Panc1 (cell line): Measurements from ENCODE around the gene TLX1.

ENCODE experiments used
- POLR2AphosphoS5 ChIP-seq: IDR thresholded peaks from 2 replicates; pipeline ENCODE4 v1.6.1; 2012; ENCODE audit warnings: mild to moderate bottlenecking, low read depth, low read length, moderate library complexity
- SIN3A ChIP-seq: IDR thresholded peaks from 2 replicates; pipeline ENCODE4 v1.6.1; 2012; ENCODE audit warnings: low read depth, mild to moderate bottlenecking, low read length, moderate library complexity, borderline replicate concordance; ENCODE audit not compliant: insufficient read depth
- TCF7L2 ChIP-seq: IDR thresholded peaks from 2 replicates; pipeline ENCODE4 v1.6.1; 2011; ENCODE audit warnings: mild to moderate bottlenecking, low read depth, low read length, inconsistent platforms
- TF ChIP-seq, protein P1 (sequence below): fragments of 450-650 bp; IDR thresholded peaks from 2 replicates; pipeline ENCODE4 v1.5.1; 2017; ENCODE audit warnings: mild to moderate bottlenecking
- TF ChIP-seq, protein P2 (sequence below), 2 experiments: IDR thresholded peaks; 2 replicates each; pipeline ENCODE4 v1.6.1; 2011 to 2012; ENCODE audit warnings: low read depth in 2 of 2, control low read depth in 1 of 2, low read length in 1 of 2, mild to moderate bottlenecking in 1 of 2, moderate library complexity in 1 of 2; ENCODE audit not compliant: insufficient read depth in 1 of 2

DNA sequence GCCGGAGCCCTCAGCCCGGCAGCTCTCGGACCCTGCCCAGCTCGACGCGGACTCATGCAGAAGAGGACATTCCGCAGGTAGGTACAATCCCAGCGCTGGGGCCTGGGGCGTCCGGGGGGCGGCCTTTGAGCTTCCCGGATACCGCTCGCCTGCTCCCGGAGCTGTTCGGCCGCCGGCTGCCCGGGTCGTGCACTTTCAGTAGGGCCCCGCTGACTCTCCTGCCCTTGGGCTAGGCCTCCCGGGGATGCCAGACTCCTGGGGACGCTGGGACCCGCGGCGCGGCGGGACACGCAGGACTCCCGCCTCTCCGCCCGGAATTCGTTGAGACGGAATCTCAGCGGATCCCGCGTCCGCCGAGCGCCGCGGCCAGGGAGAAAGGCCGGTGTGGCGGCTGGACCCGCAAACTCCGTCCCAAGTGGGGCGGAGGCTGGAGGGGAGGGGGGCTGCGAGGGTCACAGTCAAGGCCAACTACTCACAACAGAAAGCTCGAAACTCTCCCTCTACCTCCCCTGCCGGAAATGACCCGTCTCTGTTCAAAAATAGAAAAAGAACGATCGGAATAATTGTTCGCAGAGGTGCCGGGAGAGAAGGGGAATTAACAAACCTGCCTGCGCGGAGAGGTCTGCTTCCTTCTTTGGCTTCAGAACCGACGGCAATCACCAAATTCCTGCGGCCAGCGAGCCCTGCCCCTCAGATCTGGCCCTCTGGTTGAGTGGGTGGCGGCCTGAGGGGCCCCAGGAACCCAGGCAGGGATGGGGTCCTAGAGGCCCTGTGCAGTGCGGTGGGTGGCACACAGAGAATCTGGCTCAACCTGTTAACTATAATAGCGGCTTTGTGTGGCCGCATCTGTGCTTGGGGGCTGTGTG, 9.2 kb downstream of the TLX1 start:
- TF ChIP-seq, protein P1, sequence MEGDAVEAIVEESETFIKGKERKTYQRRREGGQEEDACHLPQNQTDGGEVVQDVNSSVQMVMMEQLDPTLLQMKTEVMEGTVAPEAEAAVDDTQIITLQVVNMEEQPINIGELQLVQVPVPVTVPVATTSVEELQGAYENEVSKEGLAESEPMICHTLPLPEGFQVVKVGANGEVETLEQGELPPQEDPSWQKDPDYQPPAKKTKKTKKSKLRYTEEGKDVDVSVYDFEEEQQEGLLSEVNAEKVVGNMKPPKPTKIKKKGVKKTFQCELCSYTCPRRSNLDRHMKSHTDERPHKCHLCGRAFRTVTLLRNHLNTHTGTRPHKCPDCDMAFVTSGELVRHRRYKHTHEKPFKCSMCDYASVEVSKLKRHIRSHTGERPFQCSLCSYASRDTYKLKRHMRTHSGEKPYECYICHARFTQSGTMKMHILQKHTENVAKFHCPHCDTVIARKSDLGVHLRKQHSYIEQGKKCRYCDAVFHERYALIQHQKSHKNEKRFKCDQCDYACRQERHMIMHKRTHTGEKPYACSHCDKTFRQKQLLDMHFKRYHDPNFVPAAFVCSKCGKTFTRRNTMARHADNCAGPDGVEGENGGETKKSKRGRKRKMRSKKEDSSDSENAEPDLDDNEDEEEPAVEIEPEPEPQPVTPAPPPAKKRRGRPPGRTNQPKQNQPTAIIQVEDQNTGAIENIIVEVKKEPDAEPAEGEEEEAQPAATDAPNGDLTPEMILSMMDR, result no peak
- TF ChIP-seq POLR2AphosphoS5 (no peak), TCF7L2 (no peak), SIN3A (no peak)
- TF ChIP-seq, protein P2, sequence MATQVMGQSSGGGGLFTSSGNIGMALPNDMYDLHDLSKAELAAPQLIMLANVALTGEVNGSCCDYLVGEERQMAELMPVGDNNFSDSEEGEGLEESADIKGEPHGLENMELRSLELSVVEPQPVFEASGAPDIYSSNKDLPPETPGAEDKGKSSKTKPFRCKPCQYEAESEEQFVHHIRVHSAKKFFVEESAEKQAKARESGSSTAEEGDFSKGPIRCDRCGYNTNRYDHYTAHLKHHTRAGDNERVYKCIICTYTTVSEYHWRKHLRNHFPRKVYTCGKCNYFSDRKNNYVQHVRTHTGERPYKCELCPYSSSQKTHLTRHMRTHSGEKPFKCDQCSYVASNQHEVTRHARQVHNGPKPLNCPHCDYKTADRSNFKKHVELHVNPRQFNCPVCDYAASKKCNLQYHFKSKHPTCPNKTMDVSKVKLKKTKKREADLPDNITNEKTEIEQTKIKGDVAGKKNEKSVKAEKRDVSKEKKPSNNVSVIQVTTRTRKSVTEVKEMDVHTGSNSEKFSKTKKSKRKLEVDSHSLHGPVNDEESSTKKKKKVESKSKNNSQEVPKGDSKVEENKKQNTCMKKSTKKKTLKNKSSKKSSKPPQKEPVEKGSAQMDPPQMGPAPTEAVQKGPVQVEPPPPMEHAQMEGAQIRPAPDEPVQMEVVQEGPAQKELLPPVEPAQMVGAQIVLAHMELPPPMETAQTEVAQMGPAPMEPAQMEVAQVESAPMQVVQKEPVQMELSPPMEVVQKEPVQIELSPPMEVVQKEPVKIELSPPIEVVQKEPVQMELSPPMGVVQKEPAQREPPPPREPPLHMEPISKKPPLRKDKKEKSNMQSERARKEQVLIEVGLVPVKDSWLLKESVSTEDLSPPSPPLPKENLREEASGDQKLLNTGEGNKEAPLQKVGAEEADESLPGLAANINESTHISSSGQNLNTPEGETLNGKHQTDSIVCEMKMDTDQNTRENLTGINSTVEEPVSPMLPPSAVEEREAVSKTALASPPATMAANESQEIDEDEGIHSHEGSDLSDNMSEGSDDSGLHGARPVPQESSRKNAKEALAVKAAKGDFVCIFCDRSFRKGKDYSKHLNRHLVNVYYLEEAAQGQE (IDR thresholded peaks at IDR 0.05; ENCODE audit: insufficient read depth in 1 of 2, low read depth in 2 of 2, low read length in 1 of 2), result no peak
